ENCODE results near the gene TUBGCP6.

- no peak for TF ChIP-seq TAF1 (IDR thresholded peaks at IDR 0.05; ENCODE audit: borderline replicate concordance, low read depth, low read length)
- no peak for TF ChIP-seq POLR2A (IDR thresholded peaks at IDR 0.05; ENCODE audit: low read depth, low read length)
Measured at GRCh38 chr22:50174382-50175190, 70.2 kb downstream of the TUBGCP6 start.

Measured in GM12892 (cell line).